KMS-11 (cell line): Measurements from ENCODE around the gene VPS26A.
"Not testable (repeated sequence)": the region's sequence is repeated elsewhere in the genome, so short reads cannot be mapped to it uniquely, and the experiment has no call there.

ENCODE experiments used
- H2AFZ ChIP-seq: fragments of 200-600 bp; sonication (generic); 2 replicates; pipeline ENCODE4 v1.6.1; 2016; ENCODE audit warnings: antibody characterized with exemption, mixed run types, low read depth
- H3K27ac ChIP-seq: fragments of 200-600 bp; sonication (generic); 2 replicates; pipeline ENCODE4 v1.6.1; 2016; ENCODE audit warnings: mild to moderate bottlenecking, mixed run types
- H3K27me3 ChIP-seq: fragments of 200-600 bp; sonication (generic); 2 replicates; pipeline ENCODE4 v1.6.1; 2017; ENCODE audit warnings: mild to moderate bottlenecking, low read depth, mixed run types, moderate library complexity; ENCODE audit not compliant: insufficient read depth
- H3K36me3 ChIP-seq: fragments of 200-600 bp; sonication (generic); 2 replicates; pipeline ENCODE4 v1.6.1; 2017; ENCODE audit warnings: mild to moderate bottlenecking, mixed run types; ENCODE audit not compliant: insufficient read depth
- H3K4me1 ChIP-seq: fragments of 200-600 bp; sonication (generic); 2 replicates; pipeline ENCODE4 v1.6.1; 2016; ENCODE audit warnings: mild to moderate bottlenecking, low read depth, mixed run types; ENCODE audit not compliant: poor library complexity, severe bottlenecking
- H3K4me2 ChIP-seq: fragments of 200-600 bp; sonication (generic); 2 replicates; pipeline ENCODE4 v1.7.0; 2016; ENCODE audit warnings: mild to moderate bottlenecking, mixed run types
- H3K4me3 ChIP-seq: fragments of 200-600 bp; sonication (generic); IDR thresholded peaks from 2 replicates; pipeline ENCODE4 v1.6.1; 2017; ENCODE audit warnings: low read depth, low read length, mixed read lengths; ENCODE audit not compliant: insufficient read depth
- H3K79me2 ChIP-seq: fragments of 200-600 bp; sonication (generic); 2 replicates; pipeline ENCODE4 v1.6.1; 2016; ENCODE audit warnings: low read depth, mixed run types; ENCODE audit not compliant: insufficient read depth
- H3K9ac ChIP-seq: fragments of 200-600 bp; sonication (generic); 2 replicates; pipeline ENCODE4 v1.6.1; 2016; ENCODE audit warnings: mild to moderate bottlenecking, mixed run types
- H4K20me1 ChIP-seq: fragments of 200-600 bp; sonication (generic); 2 replicates; pipeline ENCODE4 v1.6.1; 2016; ENCODE audit warnings: mild to moderate bottlenecking, mixed run types; ENCODE audit not compliant: insufficient read depth
- CTCF ChIP-seq: fragments of 200-600 bp; sonication (generic); conservative IDR thresholded peaks from 2 replicates; pipeline ENCODE4 v1.6.1; 2017; ENCODE audit warnings: low read depth, mild to moderate bottlenecking, antibody characterized with exemption, low read length, moderate library complexity, mixed read lengths

Gene VPS26A

DNA sequence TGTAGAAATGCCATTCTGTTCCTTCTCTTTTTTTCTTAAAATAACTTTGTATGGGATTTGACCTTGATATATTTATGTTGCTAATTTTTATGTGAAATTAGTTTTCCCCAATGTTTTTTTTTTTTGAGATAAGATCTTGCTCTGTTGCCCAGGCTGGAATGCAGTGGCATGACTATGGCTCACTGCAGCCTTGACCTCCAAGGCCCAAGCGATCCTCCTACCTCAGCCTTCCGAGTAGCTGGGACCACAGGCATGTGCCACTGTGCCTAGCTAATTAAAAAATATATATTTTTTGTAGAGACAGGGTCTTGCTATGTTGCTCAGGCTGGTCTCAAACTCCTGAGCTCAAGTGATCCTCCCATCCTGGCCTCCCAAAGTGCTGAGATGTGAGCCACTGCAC lies 16.0 kb downstream of the VPS26A start:
- Histone ChIP-seq H3K4me1 (no peaks in the 10 kb centered on the region), H3K4me2 (no peak overlapping the region), H4K20me1 (no peaks in the 10 kb centered on the region), H3K27me3 (no peaks in the 10 kb centered on the region), H3K36me3 (no peaks in the 10 kb centered on the region), H3K4me3 (no peak overlapping the region), H2AFZ (no peak overlapping the region), H3K9ac (no peak overlapping the region), H3K27ac (no peak overlapping the region), H3K79me2 (peaks cover 5% of the 10 kb centered on the region; the same call in 1 of the 2 replicates)
- TF ChIP-seq CTCF = no peak

GRCh38 chr10:69141304-69141703 lies 17.3 kb downstream of the VPS26A start:
- Histone ChIP-seq H3K79me2 (peaks cover 12% of the 10 kb centered on the region; the same call in 1 of the 2 replicates), H2AFZ (no peak overlapping the region), H3K27ac (no peak overlapping the region), H3K4me2 (no peak overlapping the region), H3K27me3 (no peaks in the 10 kb centered on the region), H3K4me3 (no peak overlapping the region), H3K36me3 (no peaks in the 10 kb centered on the region), H3K9ac (no peak overlapping the region), H4K20me1 (no peaks in the 10 kb centered on the region), H3K4me1 (no peaks in the 10 kb centered on the region)
- no peak for TF ChIP-seq CTCF

DNA sequence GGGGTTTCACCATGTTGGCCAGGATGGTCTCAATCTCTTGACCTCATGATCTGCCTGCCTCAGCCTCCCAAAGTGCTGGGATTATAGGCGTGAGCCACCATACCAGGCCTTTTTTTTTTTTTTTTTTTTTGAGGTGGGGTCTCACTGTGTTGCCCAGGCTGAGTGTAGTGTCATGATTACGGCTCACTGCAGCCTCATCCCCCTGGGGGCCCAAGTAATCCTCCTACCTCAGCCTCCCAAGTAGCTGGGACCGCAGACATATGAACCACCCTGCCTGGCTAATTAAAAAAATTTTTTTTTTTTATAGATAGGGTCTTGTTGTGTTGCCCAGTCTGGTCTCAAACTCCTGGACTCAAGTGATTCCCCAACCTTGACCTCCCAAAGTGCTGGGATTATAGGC lies 18.1 kb downstream of the VPS26A start:
- not testable (repeated sequence) for H4K20me1 ChIP-seq, H2AFZ ChIP-seq, H3K4me1 ChIP-seq, H3K9ac ChIP-seq, H3K27me3 ChIP-seq, H3K27ac ChIP-seq, H3K4me2 ChIP-seq, H3K36me3 ChIP-seq, H3K4me3 ChIP-seq
- H3K79me2 ChIP-seq = peaks cover 19% of the 10 kb centered on the region; the same call in 1 of the 2 replicates

DNA sequence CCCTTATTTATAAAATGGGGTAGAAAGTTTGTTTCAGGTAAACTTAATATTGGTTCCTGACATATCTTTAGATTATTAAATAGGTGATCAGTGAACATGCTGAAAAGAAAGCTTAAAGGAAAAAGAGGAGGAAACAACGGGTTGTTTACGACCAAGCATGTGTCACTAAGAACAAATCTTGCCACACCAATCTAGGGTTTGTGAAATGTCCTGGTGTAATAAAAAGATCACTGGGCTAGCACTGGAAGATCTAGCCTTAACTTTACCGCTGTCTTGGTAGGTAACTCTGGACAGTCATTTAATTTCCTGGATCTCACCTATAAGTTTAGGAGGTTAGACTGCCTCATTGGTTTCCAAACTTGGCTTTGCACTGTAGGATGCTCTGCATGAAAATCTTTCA lies 19.0 kb downstream of the VPS26A start:
- Histone ChIP-seq H4K20me1 (no peaks in the 10 kb centered on the region), H3K4me1 (no peaks in the 10 kb centered on the region), H3K27me3 (no peaks in the 10 kb centered on the region), H3K4me3 (no peak overlapping the region), H3K79me2 (peaks cover 19% of the 10 kb centered on the region; the same call in 1 of the 2 replicates), H3K9ac (no peak overlapping the region), H2AFZ (no peak overlapping the region), H3K4me2 (no peak overlapping the region), H3K27ac (no peak overlapping the region), H3K36me3 (no peaks in the 10 kb centered on the region)
- TF ChIP-seq CTCF = no peak

DNA sequence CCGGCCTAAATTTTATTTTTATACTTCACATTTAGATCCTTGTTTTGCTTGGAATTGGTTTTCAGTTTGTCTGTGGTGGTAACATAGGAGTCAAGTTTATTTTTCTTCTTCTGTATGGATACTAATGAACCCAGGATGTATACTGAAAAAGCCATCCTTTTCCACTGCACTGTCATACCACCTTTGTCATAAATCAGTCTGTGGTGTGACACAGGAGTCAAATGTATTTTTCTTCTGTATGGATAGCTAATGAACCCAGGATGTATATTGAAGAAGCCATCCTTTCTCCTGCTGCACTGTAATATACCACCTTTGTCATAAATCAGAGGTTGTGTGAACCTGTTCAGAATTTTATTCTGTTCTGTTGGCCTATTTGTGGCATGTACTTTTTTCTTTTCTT lies 21.4 kb downstream of the VPS26A start:
- H3K36me3 ChIP-seq = no peaks in the 10 kb centered on the region
- H3K79me2 ChIP-seq = peaks cover 14% of the 10 kb centered on the region; the same call in 1 of the 2 replicates
- TF ChIP-seq CTCF = no peak

More for the DNA sequence above, 21.4 kb downstream of the VPS26A start:
- Histone ChIP-seq H3K27me3 (no peaks in the 10 kb centered on the region), H2AFZ (no peak overlapping the region), H3K4me1 (no peaks in the 10 kb centered on the region), H3K4me2 (no peak overlapping the region), H3K27ac (no peak overlapping the region), H3K4me3 (no peak overlapping the region), H3K9ac (no peak overlapping the region), H4K20me1 (no peaks in the 10 kb centered on the region)
